Measurements from ENCODE around the gene TENM3.

The TENM3 gene

DNA sequence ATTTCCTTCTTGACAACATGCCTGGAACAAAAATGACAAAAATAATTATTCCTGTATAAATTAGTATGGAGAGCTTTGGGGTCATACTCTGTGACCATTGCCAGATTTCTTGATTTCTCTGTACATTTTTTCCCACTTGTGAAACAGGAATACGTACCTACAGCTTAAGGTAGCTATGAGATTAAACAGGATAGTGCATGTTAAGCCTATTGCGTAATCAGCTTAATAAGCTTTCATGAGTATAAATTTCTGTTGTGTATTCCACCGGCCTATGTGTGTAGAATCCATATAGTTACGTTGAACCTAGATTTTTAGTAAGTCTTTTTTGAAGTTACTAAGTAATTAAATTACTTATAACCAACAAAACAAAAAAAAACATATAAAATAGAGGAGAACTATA is 339.0 kb downstream of the TENM3 start:
- DNase-seq = no peak

DNA sequence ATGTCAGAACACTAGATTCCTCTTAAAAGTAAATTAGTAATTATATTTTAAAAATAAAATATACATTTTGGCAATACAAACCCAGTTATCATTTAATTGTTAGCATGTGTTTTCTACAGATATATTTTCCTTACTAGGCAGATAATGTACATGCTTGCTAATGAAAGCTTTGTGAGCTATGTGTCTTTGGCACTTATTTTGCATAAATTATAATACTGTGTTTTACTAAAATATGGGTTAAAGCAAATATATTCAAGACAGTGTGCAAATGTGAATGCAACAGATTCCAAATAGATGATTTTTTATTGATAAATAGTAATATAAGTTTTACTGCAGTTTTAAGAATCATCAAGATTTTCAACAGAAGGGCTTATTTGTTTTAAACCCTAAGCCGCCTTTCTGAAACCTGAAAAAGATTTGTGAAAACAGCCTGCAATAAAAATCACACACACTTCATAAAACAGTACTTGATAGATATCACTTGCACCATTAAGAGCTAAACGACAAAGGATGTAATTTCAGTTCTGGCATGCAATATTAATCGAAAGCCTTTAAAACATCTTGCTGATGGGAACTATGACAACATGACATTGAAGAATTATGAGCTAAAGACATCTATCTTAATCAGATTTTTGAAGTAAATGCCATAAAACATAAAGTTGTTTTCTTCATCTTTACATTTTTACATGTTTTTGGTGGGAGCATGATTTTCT is 340.7 kb downstream of the TENM3 start:
- DNase-seq = no peak

DNA sequence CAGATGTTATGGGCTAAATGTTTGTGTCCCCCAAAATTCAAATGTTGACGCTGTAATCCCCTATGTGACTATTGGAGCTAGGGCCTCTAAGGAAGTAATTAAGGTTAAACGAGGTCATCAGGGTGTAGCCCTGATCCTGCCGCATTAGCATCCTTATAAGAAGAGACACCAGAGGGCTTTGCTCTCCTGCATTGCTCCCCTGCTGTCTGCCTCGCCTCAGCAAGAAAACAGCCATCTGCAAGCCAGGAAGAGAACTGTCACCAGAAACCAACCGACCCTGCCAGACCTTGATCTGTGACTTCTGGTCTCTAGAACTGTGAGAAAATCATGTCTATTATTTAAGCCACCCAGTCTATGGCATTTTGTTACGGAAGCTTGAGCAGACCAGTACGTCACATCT is 342.1 kb downstream of the TENM3 start:
- DNase-seq = no peak

GRCh38 chr4:182589100-182589499 is 345.9 kb downstream of the TENM3 start:
- no peak for DNase-seq

DNA sequence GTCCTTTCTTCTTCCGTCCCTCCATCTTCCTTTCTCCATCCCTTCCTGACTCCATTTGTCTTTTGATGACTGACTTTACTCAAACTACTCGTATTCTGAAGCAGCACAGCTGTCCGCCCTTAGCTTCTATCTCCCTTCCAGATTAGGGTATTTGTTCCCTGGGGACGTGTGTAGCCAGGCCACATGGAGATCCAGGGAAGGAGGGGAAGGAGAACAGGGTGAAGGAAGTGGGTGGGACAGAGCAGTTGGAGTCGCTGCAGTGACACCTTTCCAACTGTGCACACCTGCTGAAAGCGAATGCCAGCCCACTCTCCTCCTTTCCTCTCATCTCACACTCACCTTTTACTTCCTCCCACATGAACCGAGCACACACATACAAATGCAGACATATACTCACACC is 350.2 kb downstream of the TENM3 start:
- no peak for DNase-seq

GRCh38 chr4:182593864-182594263 is 350.7 kb downstream of the TENM3 start:
- no peak for DNase-seq

GRCh38 chr4:182600093-182600492 is 356.9 kb downstream of the TENM3 start:
- DNase-seq = no peak

- no peak for DNase-seq
Measured at GRCh38 chr4:182600856-182601255, 357.7 kb downstream of the TENM3 start.

DNA sequence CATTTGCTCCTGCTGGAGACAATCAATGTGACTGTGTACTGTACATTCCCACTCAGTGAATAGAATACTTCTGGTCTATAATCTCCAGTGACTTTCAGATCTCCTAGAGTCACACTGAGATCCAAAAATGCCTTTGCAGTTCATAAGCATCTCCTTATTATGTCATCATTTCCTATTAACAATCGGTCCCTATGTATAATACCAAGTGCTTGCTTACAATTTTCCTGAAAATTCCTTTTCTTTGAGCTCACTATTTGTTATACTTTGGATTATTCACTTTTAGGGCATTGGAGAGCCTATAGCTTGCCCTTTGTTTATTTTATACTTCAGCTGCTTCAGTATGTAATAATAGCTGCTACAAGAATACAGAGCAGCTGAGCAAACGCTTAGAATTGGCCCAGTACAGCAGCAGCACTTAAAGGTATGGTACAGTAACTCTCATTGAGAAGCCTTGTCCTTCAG is 361.0 kb downstream of the TENM3 start:
- DNase-seq = no peak

- no peak for DNase-seq
Measured at GRCh38 chr4:182604953-182605352, 361.8 kb downstream of the TENM3 start.

DNA sequence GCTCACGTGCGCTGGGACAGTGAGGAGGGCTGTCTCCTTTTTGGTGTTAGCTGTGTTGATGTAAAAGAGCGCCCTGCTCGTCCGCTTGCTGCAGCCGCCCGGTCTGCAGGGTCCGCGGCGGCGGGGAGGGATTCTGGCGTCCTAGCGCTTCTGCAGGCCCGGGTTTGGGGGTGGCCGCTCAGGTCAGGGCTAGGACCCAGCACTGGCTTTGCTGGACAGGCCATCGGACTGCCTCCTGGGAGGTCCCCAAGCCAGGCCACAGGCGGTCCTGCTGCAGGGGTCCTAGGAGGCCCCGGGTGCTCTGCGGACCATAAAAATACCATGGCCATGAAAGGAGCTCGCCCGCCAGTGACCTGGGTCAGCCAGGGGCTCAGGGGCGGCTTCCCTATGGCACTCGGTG is 365.3 kb downstream of the TENM3 start:
- no peak for DNase-seq

DNA sequence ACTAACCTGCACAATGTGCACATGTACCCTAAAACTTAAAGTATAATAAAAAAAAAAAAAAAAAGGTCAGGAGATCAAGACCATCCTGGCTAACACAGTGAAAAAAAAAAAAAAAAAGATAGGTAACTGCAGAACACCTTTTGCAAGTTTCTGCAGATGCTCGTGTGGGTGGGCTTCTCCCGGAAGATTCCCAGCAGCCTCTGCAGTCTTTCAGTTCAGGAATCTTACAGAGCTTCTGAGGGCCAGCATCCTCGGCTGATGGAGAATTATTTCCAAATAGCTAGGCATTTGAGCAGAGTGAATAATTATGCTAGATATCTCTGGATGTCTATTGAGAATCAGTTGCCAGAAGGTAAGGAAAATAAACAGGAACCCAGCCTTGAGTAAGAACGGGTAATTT is 373.3 kb downstream of the TENM3 start:
- DNase-seq = no peak

DNA sequence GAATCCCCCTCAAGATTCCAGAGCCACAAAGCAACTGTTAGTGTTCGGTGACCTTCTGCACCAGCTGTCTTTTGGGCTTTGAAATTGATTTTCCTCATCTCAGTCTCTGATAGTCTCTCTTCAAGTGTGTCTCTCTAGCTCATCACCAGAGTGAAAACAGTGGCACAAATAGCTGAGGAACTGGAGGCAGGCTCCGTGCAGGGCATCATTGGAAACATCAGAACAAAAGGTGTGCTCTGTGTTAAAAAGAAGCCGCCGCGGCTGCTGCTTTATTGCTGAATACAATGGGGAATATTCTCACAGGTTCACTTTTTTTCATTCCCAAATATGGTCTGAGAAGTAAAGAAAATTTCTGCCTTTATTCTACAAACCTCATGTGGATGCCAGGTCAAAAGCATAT is 376.5 kb downstream of the TENM3 start:
- no peak for DNase-seq

DNA sequence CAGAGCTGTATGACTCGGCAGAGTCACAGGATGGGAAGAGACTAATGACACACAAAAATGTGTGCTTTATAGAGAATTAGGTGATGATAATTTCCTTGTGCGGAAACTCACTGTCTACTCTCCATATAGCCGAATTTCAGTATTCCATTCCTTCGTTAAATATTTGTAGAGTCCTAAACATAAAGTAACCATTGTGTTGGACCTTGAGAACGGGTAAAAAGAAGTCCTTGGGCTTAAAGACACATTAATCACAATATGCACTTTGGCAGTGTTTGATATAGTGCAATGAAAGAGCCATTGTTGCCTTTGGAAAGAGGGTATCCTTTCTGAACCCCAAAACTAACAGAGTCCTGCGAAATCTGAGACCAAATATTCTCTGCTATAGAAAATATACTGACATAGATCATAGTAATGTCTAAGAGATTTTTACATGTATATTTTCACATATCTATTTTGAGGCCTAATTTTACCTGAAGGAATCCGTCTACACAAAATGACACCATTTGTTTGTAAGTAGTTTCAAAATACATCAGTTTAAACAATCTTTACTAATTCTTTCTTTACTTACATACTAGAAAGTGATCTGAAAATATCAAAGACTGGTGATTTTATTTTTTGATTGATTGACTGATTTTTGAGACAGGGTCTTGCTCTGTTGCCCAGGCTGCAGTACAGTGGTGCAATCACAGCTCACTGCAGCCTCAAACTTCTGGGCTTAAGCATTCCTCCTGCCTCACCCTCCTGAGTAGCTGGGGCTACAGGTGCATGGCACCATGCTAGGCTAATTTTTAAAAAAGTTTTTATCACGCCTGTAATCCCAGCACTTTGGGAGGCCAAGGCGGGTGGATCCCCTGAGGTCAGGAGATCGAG is 377.1 kb downstream of the TENM3 start:
- DNase-seq = no peak

DNA sequence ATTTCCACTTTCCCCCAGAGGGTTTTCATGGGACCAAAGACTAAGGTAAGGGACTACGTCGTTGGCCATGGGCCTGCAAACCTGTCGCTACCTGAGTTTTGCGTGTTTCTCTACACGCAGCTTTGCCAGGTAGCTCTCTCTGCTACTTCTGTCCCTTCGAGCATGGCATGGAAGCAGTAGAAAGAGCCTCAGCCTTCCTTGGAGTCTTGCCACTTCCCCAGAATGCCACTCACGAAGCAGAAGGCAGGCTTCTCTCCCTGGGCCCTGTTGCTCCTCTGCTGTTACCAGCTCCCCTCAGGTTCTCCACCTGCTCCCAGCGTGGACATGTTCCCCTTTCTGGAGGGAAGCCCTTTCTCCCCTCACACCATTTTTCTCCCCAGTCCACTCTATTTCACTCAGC is 381.1 kb downstream of the TENM3 start:
- no peak for DNase-seq

- DNase-seq = no peak
Measured at GRCh38 chr4:182625193-182625592, 382.0 kb downstream of the TENM3 start.

GRCh38 chr4:182627996-182628395 is 384.8 kb downstream of the TENM3 start:
- no peak for DNase-seq

DNA sequence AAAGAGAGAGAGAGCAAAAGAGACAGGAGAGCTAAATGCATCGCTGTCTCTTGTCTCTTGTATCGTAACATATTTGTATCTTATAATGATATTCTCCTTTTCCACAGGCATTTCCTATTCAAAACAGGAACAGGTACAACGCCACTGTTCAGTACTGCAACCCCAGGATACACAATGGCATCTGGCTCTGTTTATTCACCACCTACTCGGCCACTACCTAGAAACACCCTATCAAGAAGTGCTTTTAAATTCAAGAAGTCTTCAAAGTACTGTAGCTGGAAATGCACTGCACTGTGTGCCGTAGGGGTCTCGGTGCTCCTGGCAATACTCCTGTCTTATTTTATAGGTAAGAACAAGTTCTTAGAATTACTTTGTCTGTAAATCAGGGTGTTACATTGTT is 385.3 kb downstream of the TENM3 start:
- DNase-seq = no peak

- no peak for DNase-seq
Measured at GRCh38 chr4:182629096-182629495, 385.9 kb downstream of the TENM3 start.

DNA sequence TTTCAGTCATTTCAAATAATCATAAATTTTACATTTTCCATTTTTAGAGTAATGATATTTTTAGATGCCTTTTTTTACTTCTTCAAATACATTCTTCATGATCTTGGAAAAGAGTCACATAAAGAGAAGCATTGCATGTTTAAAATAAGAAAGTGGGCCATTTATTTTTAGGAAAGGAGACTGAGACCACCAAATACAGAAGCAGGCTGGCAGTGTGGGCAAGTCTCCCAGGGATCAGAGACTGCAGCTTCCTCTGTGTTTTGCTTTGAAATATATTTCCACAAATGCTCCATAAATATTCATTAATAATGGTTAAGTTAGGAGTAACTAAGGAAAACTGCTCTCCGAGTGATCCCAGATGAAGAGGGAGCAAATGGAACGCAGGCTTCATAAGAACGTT is 397.3 kb downstream of the TENM3 start:
- no peak for DNase-seq

DNA sequence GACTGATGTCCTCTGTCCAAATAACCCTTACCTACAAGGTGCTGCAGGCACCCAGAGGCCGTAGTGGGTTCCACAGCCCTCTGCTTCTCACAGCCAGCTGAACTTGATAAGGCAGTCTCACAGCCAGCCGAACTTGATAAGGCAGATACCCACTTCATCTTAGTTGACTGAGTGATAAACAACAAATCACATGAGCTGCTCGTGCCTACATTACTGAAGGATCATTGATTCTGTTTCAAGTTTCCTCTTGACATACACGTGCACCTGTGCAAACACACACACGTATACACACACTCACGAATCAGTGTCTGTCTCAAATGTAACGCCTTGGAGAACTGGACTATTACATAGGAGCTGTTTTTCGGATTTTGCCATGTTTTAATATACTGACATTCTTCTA is 397.7 kb downstream of the TENM3 start:
- no peak for DNase-seq

DNA sequence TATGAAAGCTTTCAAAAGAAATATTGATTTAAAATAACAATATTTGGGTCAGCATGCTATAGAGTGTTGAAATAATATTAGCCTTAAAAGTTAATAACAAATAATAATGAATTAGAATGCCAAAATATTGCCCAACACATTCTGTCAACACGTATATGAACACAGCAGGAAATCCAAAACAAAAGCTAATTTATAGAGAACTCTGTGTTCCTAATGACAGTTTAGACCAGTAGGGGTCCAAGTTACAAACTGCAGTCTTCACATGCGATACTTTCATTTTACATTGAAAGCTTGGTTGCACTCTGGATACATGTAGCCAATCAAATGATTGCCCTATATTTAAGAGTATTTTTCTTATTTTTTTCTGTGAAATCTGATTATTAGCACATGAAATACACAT is 399.6 kb downstream of the TENM3 start:
- no peak for DNase-seq

GRCh38 chr4:182643801-182644682 is 400.8 kb downstream of the TENM3 start:
- no peak for DNase-seq
